ENCODE measurements around the gene AHSA1.

DNA sequence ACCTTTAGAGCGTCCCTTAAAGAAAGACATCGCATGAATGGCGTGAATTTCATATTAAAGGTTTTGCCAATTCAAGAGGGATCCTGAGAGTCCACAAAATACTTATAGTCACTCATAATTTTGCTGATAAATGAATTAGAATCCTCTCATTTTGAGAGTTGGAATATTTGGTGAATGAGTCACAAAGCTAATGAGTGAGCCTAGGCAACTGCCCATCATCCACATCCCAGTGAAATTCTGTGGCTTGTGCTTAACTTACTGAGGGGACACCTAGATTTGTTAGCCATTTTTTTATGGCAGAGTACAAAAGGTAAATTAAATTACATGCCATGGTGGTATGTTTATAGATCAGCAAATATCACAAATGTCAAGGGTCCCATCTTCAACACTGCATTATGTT, 21.9 kb upstream of the AHSA1 start:
- TF ChIP-seq, protein P1, sequence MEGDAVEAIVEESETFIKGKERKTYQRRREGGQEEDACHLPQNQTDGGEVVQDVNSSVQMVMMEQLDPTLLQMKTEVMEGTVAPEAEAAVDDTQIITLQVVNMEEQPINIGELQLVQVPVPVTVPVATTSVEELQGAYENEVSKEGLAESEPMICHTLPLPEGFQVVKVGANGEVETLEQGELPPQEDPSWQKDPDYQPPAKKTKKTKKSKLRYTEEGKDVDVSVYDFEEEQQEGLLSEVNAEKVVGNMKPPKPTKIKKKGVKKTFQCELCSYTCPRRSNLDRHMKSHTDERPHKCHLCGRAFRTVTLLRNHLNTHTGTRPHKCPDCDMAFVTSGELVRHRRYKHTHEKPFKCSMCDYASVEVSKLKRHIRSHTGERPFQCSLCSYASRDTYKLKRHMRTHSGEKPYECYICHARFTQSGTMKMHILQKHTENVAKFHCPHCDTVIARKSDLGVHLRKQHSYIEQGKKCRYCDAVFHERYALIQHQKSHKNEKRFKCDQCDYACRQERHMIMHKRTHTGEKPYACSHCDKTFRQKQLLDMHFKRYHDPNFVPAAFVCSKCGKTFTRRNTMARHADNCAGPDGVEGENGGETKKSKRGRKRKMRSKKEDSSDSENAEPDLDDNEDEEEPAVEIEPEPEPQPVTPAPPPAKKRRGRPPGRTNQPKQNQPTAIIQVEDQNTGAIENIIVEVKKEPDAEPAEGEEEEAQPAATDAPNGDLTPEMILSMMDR (conservative IDR thresholded peaks at IDR 0.05): no peak
- no peak for TF ChIP-seq ZFX (IDR thresholded peaks at IDR 0.05)

Data from C4-2B (cell line).